HG02938 (cell line): ENCODE results near the gene MPST.

Source experiments
- ATAC-seq: cut with Tn5 transposase; IDR thresholded peaks from one replicate; pipeline ENCODE4 v1.9.1; 2021; ENCODE audit warnings: mild to moderate bottlenecking, moderate library complexity; ENCODE audit not compliant: unreplicated experiment

Gene MPST

DNA sequence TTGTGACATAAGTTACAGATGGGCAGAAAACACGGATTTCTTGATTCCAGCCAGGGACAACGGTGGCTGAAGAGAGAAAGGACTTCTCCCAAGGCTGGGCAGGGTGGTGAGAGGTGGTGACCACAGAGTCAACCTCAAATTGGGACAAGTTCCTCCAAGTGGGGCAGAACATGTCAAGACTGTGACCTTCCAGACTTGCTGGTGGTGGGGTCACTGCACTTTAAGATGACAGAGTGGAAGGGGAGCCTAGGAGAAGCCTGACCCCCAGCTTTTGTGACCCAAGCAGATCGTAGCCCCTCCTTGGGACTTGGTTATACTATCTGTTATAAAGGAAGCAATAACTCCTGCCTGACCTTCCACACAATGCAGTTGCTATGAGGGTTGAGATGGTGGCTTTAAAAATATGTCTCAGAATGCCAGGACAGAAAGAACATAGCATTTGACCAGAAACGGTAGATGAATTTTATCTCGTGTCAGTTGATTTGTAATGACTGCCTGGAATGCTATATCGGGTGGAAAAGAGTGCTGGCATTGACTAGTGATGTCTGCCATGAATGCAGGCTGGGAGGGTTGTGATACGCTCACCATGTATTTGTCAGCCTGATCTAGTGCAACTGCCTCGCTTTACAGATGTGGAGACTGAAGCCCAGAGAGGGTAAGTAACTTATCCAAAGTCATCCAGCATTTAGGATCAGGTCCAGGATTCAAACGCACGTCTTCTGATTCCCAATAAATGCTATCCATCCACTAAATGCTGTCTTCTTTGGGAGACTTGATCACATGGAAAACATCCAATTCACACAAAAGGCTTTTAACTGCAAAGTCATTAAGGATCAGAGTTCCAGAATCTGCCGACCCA lies 18.6 kb upstream of the MPST start:
- no peak for ATAC-seq

DNA sequence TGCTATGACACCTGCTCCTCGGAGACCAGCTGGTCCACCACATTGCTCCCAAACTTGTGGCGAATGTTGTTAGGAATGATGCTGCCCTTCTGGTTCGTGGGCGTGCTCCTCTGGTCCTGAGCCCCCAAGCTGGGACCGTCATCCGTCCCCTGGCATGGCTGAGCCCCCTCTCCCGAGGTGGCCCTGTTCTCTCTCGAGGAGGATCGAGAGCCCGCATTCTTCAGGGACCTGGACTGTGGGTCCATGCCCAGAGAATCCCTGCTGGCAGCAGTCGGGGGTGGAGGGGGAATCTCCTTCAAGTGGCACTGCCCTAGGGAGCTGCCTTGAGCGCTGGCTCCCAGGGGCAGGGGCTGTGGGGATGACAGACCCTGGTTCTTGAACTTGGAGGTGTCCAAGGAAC lies 17.7 kb upstream of the MPST start:
- ATAC-seq = no peak

DNA sequence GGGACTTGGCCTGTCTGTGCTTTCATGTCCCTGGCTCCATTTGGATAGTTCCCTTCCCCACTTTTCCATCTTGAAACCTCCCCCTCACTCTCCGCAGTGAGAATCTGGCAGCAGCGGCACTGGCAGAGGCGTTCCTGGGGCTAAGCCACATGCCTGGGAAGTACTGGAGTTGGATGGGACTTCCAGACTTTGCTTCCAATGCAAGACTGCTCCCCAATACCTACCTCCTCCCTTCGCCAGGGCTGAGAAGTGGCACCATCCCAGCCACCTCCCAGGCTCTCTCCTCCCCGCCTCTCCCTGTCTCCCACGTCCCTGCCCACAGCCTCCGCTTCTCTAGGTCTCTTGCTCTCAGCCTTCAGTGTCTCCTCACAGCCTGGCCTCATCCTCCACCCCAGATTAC lies 16.9 kb upstream of the MPST start:
- no peak for ATAC-seq

DNA sequence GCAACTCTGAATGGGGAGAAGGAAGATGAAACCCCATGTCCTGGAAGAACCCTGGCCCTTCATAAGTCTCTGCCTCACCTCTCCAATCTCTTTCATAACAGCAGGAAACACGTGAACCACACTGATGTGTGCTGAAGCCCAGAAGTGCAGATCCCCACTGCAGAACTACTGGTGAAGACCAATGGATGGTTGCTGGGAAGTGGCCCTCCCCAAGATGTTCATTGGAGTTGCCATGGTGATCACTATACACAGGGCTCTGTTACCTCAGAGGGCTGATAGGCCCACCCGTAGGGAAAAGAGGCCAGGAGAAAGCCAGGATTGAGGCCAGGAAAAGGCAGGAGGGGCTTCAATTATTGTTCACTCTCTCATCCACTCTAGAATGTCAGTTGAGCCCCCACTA lies 11.9 kb upstream of the MPST start:
- ATAC-seq = no peak

DNA sequence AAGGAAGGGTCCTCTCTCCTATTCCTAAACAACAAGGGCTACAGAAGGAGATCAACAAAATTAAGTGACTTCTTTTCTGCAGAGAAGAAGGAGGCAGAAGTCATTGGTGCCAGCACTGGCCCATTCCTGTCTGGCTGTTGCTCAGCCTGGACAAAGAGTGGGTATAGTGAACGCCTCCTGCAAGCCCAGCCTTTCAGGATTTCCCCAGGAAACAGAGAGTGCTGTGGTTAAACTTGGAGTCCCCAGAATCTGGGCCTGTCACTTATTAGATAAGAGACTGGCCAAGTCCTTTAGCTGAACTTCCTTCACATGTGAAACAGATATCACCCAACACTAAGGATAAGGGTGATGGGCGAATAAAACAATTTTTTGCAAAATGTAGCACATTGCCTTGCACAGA lies 11.2 kb upstream of the MPST start:
- ATAC-seq = no peak

DNA sequence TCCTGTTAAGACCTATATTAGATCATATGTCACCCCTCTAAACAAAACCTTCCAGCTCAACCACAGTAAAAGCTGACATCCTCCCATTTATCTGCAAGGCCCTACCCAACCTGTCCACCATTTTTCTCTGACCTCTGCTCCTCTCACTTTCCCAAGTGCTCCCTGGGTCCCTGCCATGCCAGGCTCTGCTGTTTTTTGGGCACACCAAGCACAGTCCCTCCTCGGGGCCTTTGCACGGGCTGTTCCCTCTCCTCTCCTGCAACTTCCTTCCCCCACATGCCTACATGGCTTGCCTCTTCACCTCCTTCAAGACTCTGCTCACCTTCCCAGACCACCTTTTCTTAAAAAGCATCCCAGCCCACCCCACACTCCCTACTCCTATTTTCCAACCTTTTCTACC lies 10.1 kb upstream of the MPST start:
- ATAC-seq = no peak

DNA sequence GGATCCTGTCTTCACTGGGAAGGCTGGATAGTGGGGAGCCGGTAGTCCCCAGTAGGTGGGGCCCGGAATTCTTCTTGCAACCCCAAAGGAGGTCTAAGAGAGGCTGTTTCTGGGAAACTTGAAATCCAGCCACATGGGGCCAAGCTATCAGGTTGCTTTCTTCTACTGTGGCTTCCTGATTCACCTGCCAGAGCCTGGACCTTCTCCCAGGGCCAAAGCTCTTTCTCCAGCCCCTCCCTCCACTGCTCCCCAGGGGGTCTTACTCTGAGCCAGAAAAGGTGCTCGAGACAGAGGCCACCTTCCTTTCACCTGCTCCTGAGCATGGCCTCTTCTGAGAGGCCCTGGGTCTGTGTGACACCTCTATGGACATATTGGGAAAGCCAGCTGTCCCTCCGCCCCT lies 9.4 kb upstream of the MPST start:
- no peak for ATAC-seq

DNA sequence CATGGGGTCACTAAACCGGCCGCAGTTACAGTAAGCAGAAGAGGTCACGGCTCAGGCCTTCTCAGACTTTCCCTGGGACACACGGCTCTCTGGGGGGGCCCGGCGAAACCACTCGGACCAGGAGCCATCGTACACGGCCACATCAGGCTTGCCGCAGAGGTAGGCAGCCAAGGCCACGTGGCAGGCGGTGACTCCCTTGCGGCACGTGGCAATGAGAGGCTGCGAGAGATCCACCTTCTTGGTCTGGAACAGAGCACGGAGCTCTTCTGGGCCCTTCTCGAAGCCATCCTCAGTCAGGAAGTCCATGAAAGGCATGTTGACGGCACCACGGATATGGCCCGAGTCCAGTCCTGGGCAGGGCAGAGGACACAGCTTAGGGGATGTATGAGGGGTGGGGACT lies 8.6 kb upstream of the MPST start:
- ATAC-seq = no peak

DNA sequence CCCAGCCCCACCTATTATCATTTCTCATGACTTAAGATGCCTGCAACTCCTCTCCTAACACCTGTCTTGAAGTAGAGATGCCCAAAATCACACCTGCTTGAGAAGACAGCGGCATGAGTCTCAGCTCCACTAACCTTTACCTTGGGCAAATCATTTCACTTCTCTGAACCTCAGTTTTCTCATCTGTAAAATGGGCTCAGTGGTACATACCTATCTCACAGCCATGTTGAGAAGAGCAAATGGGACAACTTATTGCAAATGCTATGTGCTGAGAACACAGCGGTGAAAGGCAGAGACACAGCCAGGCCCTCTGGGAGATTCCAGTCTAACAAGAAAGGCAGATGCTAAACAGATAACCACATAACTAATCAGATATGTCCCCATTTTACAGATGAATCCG lies 8.1 kb upstream of the MPST start:
- no peak for ATAC-seq

DNA sequence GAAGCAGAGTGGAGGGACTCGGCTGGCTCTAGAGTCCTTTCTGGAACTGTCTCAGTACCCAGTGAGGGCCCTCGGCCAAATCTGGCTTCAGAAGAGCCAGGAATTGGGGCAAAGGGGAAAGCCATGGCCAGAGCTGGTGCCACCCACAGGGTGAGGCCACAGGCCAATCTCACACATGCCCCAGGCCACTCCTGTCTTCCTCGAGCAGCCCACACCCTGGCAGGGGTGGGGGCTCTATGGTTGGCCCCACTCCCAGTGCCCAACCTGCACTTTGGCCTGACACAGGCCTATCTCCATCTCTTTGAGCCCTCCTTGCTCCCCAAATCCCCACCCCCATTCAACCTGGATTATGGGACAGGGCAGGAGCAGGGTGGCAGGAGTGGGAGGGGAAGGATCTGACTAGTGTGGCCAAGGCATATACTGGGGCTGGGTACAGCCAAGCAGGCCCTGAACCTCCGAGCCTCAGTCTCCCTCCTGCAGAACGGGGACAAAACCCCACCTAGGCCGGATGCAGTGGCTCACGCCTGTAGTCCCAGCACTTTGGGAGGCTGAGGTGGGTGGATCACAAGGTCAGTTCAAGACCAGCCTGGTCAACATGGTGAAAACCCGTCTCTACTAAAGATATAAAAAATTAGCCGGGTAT lies 7.2 kb upstream of the MPST start:
- ATAC-seq = no peak

DNA sequence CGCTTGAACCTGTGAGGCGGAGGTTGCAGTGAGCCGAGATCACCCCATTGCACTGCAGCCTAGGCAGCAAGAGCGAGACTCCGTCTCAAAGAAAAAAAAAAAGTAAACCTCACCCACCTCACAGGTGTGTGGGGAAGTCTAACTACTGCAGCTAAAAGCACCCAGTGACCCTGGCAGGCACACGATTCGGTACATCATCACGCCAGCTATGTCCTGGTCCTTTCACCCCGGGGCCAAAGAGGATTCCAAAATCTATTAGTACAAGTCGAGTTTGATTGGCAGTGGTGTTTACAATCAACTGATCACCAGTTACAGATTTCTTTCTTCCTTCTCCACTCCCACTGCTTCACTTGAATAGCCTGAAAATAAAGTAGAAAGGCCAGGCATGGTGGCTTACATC lies 6.6 kb upstream of the MPST start:
- ATAC-seq = no peak

DNA sequence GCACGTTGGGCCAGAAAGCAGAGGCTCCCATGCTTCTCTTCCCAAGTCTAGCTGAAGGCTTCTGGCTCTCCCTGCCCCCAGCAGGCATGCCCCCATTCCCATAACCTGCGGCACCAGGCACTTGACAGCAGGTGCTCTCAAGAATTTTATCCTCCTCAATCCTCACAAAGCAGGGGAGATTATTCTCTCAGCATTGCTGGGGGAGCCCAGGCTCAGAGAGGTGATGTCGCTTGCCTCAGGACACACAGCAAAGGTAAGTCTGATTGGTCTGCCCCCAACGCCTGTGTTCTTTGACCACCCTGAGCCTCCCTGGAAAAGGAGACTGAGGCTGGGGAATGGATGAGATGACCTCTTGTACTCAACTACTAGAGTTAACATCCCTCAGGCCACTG lies 5.1 kb upstream of the MPST start:
- ATAC-seq = no peak

DNA sequence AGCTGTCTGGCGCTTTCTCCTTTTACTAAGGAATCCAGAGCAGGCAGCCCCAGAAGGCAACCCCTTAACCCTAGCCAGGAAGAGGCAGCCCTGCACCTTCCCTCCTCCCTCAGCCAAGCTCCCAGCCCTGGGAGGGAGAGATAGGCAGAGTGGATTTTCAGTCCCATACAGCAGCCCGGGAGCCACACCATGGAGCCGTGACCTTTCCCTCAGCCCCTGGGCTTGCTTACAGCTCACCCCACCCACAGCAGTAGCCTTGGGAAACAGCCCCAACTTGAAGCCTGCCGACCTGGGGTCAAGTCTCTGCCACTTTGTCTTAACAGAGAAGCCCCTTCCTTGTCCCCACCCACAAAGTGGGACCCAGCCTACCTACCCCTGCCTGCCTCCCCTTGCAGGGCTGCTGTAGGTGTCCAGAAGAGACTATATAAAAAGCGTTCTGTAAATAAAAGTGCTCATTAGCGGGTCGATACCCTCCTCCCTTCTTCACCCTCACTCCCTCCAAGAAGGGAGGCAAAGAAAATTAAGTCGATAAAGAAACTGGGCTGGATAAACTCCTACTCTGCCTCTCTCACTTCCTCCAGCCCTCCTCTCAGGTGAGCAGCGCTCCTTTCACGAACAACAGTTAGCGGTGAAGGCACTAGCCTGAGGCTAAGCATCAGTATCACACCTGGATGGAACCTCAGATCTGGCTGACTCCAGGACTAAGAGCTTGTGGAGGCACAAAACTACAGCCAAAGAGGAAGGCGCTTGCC lies 4.5 kb upstream of the MPST start:
- no peak for ATAC-seq

DNA sequence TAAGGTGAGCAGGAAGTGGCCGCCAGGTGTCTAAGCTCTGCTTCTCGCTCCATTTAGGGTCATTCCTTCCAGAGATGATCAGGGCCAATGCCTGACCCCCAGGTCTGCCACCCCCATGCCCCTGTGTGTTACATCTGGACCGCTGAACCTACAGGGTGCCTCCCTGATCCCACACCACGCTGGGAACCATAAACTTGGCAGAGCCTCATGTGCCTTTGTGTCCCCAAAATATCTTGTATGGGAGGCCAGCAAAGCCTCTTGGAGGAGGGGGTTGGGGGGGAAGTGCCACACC lies 4.0 kb upstream of the MPST start:
- ATAC-seq = no peak

DNA sequence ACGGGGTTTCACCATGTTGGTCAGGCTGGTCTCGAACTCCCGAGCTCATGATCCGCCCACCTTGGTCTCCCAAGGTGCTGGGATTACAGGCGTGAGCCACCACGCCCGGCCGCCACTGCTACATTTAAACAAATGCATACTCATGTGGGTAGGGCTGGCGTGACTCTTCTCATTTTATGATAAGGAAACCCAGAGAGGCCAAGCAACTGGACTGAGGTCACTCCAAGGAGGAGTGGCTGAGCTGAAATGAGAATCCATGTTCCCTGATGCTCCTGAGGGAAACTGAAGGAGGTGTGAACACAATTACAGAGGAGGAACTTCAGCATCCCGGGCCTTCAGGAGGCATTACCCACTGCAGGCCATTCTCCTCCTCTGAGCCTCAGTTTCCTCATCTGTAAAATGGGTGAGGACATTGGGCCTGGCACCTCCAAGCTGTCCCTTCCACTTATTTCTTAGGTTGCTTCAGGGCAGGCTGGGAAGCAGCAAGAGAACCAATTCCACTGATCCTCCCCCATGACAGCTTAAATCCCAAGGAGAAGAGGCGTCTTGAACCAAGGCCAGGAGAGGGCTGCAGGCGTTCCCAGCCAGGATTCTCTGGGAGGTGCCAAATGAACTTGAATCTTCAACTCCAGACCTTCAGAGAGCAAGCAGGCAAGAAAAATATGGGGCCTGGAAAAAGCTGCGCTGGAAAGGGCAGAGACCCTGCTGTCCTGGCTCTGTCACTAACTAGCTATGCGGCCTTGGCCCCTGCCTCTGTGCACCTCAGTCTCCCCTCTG lies 3.2 kb upstream of the MPST start:
- ATAC-seq = no peak

DNA sequence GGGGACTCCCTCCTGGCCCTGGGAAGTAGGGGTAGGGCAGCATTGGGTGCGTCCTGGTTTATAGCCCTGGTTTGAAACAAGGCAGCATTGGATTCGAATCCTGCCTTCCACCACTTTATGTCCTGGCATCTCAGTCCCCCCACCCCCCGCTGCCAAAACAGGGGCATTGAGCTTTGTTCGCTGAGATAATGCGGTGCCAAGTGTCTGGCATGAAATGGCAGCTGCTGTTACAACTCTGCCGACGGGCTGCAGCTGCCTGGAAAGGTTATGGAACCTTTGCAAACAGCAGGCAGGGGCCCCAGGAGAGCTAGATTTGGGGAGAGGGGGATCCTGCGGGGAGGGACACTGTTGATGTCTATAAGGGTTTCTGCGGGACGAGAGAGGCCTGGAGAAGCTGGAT lies 2.2 kb upstream of the MPST start:
- ATAC-seq = no peak

DNA sequence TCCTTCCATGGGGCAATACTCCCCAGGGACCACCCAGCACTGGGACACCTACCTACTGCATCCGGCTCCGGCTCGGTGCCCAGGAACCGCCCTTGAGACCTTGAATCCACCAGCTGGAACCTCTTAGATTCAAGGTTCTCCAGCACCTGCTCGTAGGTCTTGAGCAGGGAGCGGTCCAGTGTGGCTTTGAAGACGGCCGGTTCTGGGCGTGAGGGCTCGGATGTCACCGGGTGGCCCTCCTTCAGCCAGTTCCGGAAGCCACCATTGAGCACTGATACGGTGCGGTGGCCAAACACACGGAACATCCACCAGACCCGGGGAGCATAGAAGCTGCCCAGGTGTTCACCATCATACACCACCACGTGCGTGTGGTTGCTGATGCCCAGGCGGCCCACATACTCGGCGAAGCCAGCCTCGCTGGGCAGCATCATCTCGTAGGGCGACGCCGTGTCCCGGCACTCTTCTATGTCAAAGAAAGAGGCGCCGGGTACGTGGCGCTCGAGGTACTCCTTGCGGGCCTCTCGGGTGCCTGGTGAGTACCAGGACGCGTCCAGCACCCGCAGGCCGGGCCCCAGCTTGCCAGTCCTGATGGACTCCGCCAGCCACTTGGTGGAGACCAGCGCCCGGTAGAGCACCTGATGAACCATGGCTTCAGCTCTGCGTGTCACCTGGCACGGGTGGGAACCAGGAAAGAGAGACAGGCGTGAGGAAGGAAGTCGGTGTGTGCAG lies 1.3 kb upstream of the MPST start:
- ATAC-seq = no peak

DNA sequence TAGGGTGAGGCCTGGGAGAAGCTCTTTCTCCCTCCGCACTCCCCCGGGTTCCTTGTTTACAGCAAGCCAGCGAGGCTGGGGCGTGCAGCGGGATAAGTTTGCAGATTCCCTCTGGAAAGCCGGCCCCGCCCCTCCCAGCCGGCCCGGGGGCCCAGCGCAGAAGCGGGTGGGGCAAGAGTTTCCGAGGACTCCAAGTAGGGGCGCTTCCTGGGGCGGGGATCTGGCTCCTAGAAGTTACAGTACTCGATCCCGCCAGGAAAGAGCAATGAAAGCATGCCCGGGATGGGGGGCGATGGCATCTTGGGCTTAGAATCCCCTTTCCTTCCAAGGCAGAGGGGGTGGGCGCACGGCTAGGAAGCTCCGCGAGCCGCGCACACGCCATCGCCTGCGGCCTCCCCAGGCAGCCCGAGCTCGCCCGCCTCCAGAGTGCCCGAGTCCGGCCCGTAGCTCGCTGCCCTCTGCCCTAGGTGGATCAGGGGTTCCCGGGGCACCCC lies 680 bp upstream of the MPST start:
- ATAC-seq = no peak

DNA sequence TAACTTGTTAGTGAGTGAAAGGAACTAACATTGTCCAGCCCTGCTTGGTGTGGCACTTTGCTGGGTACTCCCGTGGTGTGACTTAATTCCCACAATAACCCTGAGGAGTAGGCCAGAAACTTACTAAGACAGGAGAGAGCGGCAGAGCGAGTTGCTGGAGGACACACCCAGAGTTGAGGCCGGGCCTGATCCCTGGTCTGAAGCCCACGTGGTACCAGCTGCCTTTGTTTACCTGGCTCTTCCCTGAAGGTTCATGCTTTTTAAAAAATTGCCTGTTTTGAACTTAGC lies 594 bp downstream of the MPST start:
- no peak for ATAC-seq

DNA sequence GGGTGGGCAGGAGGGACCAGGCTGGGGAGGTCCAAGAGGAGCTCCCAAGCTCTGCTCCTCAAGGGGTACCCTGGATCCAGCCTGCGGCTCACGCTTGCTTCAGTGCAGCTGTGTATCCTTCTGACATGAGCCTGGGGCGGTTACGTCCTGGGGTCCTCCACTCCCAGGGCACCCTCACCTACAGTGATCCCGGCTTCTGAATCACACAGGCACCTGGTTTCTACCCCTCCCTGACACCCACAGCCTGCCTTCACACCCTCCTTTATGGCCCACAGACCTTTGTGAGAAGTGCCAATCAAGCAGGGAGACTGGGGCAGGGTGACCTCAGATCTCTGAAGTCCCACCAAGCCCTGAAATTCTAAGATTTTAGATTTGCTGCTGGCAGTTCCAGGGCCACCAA lies 1.5 kb downstream of the MPST start:
- ATAC-seq = no peak
